OCI-LY7 (cell line): ENCODE data around the gene DET1. TPM values are rescaled to one million over a fixed set of nuclear protein-coding genes. Genes with fewer than 3 reads are reported as not detected.

Experiments
- BruUV-seq: library from RNA; stranded (reverse); fragments of 400-500 nt; replicated peaks from 2 replicates; lab custom pipeline; 2021; lab: Mats Ljungman, UMichigan
- CTCF ChIA-PET: fragments of 300-600 bp; sonication (Branson Sonifier 250); formaldehyde crosslinking; loops from one replicate; lab custom pipeline; 2022; ENCODE audit warnings: antibody characterized with exemption; ENCODE audit not compliant: unreplicated experiment; lab: Charles Lee
- POLR2A ChIA-PET: fragments of 300-600 bp; sonication (Branson Sonifier 250); formaldehyde crosslinking; loops from one replicate; lab custom pipeline; 2022; ENCODE audit warnings: antibody characterized with exemption; lab: Charles Lee
- DNase-seq: peaks from one replicate; pipeline ENCODE4 v3.0.0-alpha.2; 2015; ENCODE audit warnings: low spot score
- H2AFZ ChIP-seq: fragments of 200-600 bp; sonication (generic), shearing (Covaris generic); 2 replicates; pipeline ENCODE4 v1.6.1; 2014; ENCODE audit warnings: mild to moderate bottlenecking, antibody characterized with exemption, low read length, moderate library complexity
- H3K27ac ChIP-seq: fragments of 200-600 bp; sonication (generic); 2 replicates; pipeline ENCODE4 v1.5.1; 2014; ENCODE audit warnings: mixed run types, low read depth, mild to moderate bottlenecking, moderate library complexity, low read length, inconsistent platforms; ENCODE audit not compliant: poor library complexity, severe bottlenecking
- H3K36me3 ChIP-seq: fragments of 200-600 bp; sonication (generic); 2 replicates; pipeline ENCODE4 v1.6.1; 2014; ENCODE audit warnings: mild to moderate bottlenecking, antibody characterized with exemption, low read length, moderate library complexity, mixed read lengths; ENCODE audit not compliant: insufficient read depth
- H3K4me1 ChIP-seq: fragments of 200-600 bp; sonication (generic); 2 replicates; pipeline ENCODE4 v1.5.1; 2014; ENCODE audit warnings: mild to moderate bottlenecking, low read length; ENCODE audit not compliant: insufficient read depth, poor library complexity, severe bottlenecking
- H3K4me2 ChIP-seq: fragments of 200-600 bp; sonication (generic); 2 replicates; pipeline ENCODE4 v1.6.1; 2014; ENCODE audit warnings: mild to moderate bottlenecking, low read length
- H3K4me3 ChIP-seq: fragments of 200-600 bp; sonication (generic); 2 replicates; pipeline ENCODE4 v1.5.1; 2014; ENCODE audit warnings: mild to moderate bottlenecking, low read depth, low read length; ENCODE audit not compliant: poor library complexity, severe bottlenecking
- H3K79me2 ChIP-seq: fragments of 200-600 bp; sonication (generic); 2 replicates; pipeline ENCODE4 v1.6.1; 2016; ENCODE audit warnings: low read depth, mild to moderate bottlenecking, low read length, moderate library complexity, mixed read lengths; ENCODE audit not compliant: insufficient read depth
- H3K9me2 ChIP-seq: fragments of 200-600 bp; sonication (generic); 2 replicates; pipeline ENCODE4 v1.6.1; 2016; ENCODE audit warnings: mild to moderate bottlenecking, low read length, mixed read lengths; ENCODE audit not compliant: insufficient read depth
- H3K9me3 ChIP-seq: fragments of 200-600 bp; sonication (generic); 2 replicates; pipeline ENCODE4 v1.6.1; 2014; ENCODE audit warnings: mild to moderate bottlenecking, mixed run types, low read length, mixed read lengths
- H4K20me1 ChIP-seq: fragments of 200-600 bp; sonication (generic); 2 replicates; pipeline ENCODE4 v1.6.1; 2014; ENCODE audit warnings: mild to moderate bottlenecking, antibody characterized with exemption, low read length, moderate library complexity, mixed read lengths; ENCODE audit not compliant: insufficient read depth
- CTCF ChIP-seq: fragments of 200-600 bp; sonication (generic); conservative IDR thresholded peaks from 2 replicates; pipeline ENCODE4 v1.5.1; 2014; ENCODE audit warnings: mild to moderate bottlenecking, antibody characterized with exemption, low read length, moderate library complexity, mixed read lengths
- EZH2phosphoT487 ChIP-seq: fragments of 200-600 bp; sonication (generic); IDR thresholded peaks from 2 replicates; pipeline ENCODE4 v1.6.1; 2018; ENCODE audit warnings: low read depth, borderline replicate concordance, mild to moderate bottlenecking, mixed run types, antibody characterized with exemption, low read length, moderate library complexity, mixed read lengths
- intact Hi-C: fragments of 100-400 bp; cut with micrococcal nuclease; formaldehyde crosslinking; loops from one replicate; pipeline ENCODE4 v1.10.0; 2022; ENCODE audit not compliant: unreplicated experiment
- total RNA-seq, 2 experiments: library from RNA; depleted of rRNA in 1 of 2; stranded (reverse); fragments of >200 nt in 1 of 2; shearing (Covaris generic) in 1 of 2; gene quantifications; 2 replicates each; pipeline ENCODE4 v1.2.3, GENCODE V29; 2014 to 2022

Gene DET1
- total RNA-seq, 2 experiments from 2014 or later: 9.7 to 9.8 TPM

- no peak for DNase-seq
- Histone ChIP-seq H3K9me2 (no peaks in the 10 kb centered on the region), H3K9me3 (no peaks in the 10 kb centered on the region), H3K4me1 (no peaks in the 10 kb centered on the region), H3K36me3 (no peaks in the 10 kb centered on the region), H4K20me1 (no peaks in the 10 kb centered on the region), H2AFZ (no peak overlapping the region), H3K4me2 (no peak overlapping the region), H3K27ac (no peak overlapping the region), H3K79me2 (no peaks in the 10 kb centered on the region), H3K4me3 (no peak overlapping the region)
- no peak for TF ChIP-seq CTCF
- no peak for TF ChIP-seq EZH2phosphoT487
- BruUV-seq: no TSS peak
- intact Hi-C loops: no loop called here
- POLR2A ChIA-PET: no interaction called here
- CTCF ChIA-PET: no interaction called here
These were observed 55.3 kb downstream of the DET1 start for GRCh38 chr15:88491158-88491557.

GRCh38 chr15:88490036-88490435 is 56.4 kb downstream of the DET1 start:
- Histone ChIP-seq H3K79me2 (no peaks in the 10 kb centered on the region), H2AFZ (no peak overlapping the region), H3K9me3 (no peaks in the 10 kb centered on the region), H3K4me3 (no peak overlapping the region), H3K4me1 (no peaks in the 10 kb centered on the region), H3K27ac (no peak overlapping the region), H3K9me2 (no peaks in the 10 kb centered on the region), H3K4me2 (no peak overlapping the region), H4K20me1 (no peaks in the 10 kb centered on the region), H3K36me3 (no peaks in the 10 kb centered on the region)
- ChIA-PET CTCF (no interaction called here), POLR2A (no interaction called here)
- BruUV-seq: no TSS peak
- TF ChIP-seq EZH2phosphoT487: no peak
- TF ChIP-seq CTCF: no peak
- intact Hi-C loops: no loop called here
- DNase-seq: no peak

GRCh38 chr15:88489321-88489720 is 57.2 kb downstream of the DET1 start:
- ChIA-PET CTCF (no interaction called here), POLR2A (interaction anchor here (0.7 kb wide), 1 partner anchor 725 kb away, joined by 3 read pairs; no protein-coding TSS in a partner anchor)
- Histone ChIP-seq H3K36me3 (no peaks in the 10 kb centered on the region), H3K27ac (no peak overlapping the region), H3K4me3 (no peak overlapping the region), H2AFZ (no peak overlapping the region), H4K20me1 (no peaks in the 10 kb centered on the region), H3K4me2 (no peak overlapping the region), H3K9me3 (no peaks in the 10 kb centered on the region), H3K79me2 (no peaks in the 10 kb centered on the region), H3K4me1 (no peaks in the 10 kb centered on the region), H3K9me2 (no peaks in the 10 kb centered on the region)
- peak; percentile 36 for TF ChIP-seq CTCF
- TF ChIP-seq EZH2phosphoT487: no peak
- no peak for DNase-seq
- intact Hi-C loops: no loop called here
- no TSS peak for BruUV-seq
